Hematopoietic multipotent progenitor cell treated with erythropoietin and hydrocortisone succinate and interleukin-3 and kit ligand, for 4 days (in vitro differentiated cells): ENCODE data around the gene SFXN3.
"Not testable (repeated sequence)": the region's sequence is repeated elsewhere in the genome, so short reads cannot be mapped to it uniquely, and the experiment has no call there.

Source experiments
- DNase-seq: peaks from one replicate; pipeline ENCODE4 v3.0.0-alpha.2; 2015

The SFXN3 gene

DNA sequence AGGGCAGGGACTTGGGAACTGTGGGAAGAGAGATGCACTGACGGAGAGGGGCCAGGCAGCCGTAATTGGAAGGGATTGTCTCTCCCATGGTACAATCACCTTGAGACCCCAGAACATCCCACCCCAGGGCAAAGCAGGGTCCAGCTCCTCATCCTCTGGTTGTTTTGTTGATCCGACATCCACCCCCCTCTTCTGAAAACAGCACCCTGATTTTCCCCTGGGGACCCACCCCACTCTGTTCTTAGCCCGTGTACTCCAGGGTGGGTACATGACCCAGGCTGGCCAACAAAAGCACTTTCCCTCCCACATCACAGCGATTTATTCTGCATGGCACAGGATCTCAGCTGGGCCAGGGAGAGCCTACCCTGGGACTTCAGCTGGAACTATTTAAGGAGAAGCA lies 14.2 kb upstream of the SFXN3 start:
- DNase-seq = no peak

DNA sequence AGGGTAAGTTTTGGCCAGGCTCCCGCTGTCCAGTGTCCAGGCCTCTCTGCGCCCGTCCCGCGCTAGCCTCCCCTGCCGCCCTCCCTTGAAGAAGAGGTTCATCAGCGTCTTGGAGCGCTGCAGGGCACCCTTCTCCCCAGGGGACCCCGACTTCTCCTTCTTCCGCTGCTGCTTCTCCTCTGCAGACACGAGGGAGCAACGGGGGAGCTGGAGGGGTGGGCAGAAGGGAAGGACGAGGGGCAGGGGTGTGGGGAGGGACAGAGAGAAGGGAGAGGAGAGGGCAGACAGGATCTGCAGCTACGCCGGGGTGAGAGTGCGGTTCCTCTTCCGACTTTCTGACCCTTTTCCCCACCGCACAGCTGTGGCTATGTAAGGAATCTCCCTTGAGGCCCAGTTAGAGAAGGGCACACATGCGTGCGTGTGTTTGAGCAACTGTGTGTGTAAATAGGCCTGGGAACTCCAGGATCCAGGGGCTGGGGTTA lies 12.9 kb upstream of the SFXN3 start:
- DNase-seq = no peak

DNA sequence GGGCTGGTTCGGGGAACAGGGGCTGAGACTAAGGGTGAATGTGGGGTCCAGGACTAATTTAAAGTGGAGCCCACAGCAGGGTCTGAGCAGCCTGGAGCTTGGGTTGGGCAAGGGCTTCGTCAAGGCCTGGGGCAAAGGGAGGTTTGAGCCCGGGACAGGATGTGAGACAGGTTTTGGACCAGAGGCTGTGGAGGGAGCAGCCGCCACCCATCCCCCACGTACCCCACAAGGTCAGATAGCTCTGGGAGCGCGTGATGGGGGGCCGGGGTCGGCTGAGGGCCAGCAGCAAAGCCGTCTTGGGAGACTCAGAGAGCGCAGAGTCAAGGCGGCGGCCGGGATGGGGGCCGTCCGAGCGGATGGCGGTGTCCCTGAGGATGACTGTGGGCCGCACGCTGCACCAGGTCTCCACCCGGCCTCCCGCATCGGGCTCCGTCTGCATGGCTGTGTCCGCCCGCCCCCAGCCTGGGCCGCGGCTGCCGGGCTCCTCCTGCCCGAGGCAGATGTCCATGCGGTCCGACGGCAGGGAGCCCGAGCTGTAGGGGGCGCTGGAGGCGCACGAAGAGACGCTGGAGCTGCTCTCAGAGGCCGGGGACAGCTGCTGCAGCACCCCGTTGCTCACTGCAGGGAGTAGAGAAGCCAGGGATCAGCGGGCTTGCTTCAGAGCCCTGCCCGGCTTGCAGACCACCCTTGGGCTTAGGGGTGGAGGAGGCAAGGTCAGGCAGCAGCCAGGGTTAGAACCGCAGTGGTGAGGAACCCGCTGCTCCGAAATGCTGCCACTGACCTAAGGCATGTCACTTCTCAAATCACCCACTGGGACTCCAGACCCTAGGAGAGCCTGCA lies 12.2 kb upstream of the SFXN3 start:
- peak; percentile 93 for DNase-seq

DNA sequence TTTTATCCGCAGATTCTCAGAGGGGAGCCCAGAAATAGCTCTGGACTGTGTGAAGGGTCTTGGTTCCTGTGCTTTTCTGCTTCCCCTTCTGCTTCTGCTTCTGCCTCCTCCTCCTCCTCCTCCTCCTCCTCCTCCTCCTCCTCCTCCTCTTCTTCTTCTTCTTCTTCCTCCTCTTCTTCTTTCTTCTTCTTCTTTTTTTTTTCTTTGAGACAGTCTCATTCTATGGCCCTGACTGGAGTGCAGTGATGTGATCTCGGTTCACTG lies 11.7 kb upstream of the SFXN3 start:
- no peak for DNase-seq

DNA sequence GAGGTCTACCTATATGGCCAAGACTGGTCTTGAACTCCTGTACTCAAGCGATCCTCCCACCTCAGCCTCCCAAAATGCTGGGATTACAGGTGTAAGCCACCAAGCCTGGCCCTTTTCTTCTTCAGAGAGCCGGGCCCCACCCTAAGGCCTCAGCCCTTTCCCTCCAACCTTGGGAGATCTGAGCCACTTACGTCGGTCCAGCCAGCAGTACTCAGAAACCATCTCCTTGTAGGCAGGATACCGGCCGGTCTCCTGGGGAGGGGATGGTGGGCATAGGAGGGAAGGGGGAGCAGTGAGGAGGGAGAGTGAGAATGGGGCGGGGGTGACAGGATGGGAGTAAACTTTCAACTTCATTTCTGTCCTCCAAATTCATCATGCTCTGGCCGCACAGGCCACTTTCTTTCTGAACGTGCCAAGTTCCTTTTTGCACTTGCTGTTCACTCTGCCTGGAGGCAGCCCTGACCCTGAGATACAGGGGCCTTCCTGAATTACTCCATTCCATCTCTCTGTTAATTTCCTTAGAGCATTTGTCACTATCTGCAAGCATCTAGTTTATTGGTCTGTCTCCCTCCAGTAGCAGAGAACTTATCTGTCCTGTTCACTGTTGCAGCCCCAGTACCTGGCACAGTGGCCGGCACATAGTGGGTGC lies 10.5 kb upstream of the SFXN3 start:
- DNase-seq = no peak

DNA sequence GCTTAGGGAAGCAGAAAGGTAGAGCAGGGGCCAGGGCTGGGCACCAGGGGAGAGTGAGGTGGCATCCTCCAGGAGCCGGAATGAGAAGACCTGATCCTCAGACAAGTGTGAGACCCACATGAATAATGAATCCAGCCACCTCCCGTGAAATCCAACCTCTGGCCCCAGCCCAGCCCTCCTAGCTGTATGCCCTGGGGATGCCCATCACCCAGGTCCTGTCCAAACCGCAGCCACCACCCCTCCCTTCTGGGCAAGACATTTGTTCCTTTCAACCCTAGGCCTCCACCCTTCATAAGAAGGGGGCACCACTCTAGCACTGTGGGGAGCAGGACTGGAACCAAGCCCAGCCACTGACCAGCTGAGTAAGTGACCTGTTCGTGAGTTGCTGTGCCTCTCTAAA lies 9.8 kb upstream of the SFXN3 start:
- no peak for DNase-seq

DNA sequence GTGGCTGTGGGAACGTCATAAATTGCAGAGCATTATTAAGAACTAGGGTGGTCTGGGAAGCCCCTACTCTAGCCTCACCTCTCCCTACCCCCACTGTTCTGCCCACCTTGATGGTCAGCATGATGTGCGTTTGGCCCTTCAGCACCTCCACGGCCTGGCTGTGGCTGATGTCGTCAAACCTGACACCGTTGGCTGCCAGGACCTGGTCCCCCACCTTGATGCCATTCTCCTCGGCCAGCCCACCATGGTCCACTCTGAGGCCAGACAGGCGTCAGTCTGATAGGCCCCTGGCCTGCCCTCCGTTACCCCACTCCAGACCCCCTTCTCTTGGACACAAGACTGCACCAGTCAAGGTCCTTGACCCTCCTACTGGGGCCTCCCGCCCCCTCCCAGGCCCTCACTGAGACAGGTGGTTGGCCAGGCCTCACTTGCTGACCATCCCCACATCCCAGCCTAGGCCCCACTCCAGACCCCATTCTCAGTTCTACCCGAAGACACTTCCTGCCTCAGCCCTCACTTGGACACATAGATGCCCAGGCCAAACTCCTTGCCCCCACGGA lies 9.3 kb upstream of the SFXN3 start:
- DNase-seq = no peak

DNA sequence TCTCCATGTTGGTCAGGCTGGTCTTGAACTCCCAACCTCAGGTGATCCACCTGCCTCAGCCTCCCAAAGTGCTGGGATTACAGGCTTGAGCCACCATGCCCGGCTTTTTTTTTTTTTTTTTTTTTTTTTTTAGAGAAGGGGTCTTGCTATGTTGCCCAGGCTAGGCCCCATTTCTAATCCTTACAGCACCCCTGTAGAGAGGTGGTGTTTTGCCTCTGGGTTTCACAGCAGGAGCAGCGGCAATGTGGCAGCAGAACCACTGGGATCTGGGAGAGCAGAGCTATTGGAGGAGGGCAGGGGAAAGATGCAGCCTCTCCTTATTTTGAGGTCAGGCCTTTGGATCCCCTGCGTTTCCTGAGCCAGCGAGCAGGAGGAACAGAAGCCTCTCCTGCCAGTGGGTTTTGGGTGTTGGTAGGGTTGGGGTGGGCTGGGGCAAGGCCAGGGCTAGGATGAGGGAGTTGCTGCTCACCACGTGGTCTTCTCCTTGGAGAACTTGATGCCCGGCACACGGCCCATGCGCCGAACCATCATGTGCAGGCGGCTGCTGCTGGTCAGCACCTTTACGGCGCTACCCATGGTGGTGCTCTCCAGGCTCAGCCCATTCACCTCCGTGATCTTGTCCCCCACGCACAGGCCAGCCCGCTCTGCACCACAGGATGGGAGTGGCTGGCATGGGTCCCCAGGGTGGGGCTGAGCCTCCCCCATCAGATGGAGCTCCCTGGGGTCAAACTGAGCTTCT lies 7.9 kb upstream of the SFXN3 start:
- no peak for DNase-seq

DNA sequence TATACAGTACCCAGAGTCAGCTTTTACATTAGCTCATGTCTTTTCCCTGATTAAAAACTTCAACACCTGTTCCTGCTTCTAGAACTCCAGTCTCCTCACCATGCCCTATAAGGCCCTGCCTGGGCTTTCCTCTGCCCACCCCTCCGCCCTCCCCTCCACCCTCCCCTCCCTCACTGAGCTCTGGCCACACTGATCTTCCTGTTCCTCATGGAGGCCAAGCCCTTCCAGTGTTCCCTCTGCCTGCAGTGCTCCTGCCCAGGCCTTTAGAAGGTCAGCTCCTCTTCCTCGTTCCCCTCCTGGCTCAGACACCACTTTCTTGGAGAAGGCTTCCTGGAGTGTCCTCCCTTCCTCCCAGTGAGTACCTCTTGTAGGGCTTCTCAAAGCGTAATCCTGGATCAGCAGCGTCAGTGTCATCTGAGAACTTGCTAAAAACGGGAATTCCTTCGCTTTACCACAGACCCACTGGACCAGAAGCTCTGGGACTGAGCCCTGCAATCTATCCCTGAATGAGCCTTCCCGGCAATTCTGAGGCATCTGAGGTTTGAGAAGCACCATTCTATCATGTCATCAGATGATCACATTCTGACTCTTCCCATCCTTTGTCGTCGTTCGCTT lies 3.8 kb upstream of the SFXN3 start:
- no peak for DNase-seq

DNA sequence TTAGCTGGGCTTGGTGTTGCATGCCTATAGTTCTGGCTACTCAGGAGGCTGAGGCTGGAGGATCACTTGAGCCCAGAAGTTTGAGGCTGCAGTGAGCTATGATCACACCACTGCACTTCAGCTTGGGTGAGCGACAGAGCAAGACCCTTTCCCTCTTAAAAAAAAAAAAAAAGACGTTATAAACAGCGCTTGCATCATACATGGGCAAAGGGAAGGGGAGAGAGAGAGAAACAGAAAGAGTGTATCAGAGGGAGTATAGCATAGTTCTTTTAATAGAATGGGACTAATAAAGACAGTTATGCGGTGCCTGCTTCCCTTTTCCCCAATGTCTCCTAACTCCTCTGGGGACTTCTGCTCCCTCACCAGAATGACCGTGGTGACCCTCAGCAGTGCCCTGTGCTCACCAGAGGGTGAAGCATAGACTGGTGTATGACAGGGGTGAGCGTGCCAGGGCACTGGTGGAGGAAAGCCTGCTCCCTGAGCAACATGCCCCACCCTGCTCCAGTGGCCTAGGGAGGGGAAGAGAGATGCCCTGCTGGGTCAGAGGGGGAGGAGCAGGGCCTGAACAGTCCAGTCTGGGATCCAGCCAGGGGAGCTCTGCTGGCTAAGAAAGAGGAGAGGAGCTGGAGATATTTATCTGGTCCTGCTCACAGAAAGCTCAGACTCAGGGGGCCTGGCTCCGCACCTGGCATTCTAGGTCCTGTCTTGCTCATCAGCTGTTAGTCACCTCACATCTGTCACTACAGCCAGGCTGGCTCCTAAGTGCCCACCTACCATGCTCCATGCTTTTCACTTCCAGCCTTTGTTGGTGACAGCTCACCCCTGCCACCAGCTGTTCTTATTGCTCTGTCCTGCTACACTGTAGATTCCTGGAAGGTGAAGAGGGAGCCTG lies 2.3 kb upstream of the SFXN3 start:
- DNase-seq = no peak

DNA sequence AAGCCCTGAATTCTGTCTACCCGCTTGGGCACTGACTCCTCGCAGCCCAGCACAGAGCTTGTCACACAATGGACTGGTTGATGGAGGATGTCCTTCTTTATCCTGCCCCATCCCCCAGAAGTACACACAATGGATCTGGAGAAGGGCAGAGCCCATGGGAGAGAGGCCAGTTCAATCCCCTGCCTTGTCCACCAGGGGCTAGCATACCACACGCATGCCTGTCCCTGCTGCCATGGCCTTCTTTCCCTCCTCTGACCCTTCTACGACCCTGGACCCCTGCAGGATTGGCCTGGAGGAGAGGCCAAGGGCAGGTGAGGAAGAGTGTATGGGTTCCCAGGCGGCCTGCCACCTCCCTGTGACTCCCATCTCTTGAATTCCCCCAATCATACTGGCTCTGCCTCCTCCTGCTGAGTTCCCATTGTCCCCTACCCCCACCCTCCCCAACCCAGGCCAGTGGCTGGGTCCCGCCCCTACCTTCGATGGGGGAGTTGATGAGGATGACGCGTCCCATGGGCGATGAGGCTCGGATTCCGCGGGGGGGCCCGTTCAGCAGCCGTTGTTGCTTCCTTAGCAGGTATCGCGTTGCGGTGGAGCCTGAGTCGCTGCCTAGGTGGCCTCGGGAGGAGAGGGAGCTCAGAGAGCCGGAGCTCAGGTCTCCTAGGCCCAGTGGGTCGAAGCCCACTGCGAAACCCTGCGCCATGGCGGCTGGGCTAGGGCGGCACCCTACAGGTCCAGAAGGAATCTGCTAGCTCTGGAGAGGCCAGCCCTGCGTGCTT lies 1.3 kb upstream of the SFXN3 start:
- DNase-seq = no peak

DNA sequence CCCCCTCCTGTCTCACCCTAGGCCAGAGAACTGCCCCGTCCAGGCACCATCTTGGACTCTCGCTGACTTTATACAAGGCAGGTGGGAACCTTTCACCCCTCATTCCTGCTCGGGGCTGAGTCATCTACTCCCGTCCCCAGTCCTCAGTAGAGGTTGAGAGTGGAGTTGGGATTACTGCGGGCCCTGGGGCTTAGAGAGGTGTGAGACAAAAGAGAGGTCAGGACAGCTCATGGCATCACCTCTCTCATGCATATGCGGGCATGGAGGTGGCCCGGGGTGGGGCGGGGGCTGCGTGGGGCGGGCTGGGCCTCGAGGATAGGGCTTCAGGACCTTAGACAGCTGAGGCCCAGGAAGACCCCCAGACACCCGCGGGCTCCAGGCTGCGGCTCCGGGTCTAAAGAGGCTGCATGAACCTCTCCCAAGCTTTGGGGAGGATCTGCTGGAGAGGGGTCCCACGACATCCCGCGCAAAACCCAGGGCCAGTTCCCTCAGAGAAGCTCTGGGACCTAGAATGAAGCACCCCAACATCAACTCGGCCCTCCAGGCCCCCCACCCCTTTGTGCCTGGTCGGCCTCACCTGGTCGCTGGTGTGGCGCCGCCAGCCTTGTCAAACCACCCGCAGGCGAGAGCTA lies 422 bp upstream of the SFXN3 start:
- no peak for DNase-seq

DNA sequence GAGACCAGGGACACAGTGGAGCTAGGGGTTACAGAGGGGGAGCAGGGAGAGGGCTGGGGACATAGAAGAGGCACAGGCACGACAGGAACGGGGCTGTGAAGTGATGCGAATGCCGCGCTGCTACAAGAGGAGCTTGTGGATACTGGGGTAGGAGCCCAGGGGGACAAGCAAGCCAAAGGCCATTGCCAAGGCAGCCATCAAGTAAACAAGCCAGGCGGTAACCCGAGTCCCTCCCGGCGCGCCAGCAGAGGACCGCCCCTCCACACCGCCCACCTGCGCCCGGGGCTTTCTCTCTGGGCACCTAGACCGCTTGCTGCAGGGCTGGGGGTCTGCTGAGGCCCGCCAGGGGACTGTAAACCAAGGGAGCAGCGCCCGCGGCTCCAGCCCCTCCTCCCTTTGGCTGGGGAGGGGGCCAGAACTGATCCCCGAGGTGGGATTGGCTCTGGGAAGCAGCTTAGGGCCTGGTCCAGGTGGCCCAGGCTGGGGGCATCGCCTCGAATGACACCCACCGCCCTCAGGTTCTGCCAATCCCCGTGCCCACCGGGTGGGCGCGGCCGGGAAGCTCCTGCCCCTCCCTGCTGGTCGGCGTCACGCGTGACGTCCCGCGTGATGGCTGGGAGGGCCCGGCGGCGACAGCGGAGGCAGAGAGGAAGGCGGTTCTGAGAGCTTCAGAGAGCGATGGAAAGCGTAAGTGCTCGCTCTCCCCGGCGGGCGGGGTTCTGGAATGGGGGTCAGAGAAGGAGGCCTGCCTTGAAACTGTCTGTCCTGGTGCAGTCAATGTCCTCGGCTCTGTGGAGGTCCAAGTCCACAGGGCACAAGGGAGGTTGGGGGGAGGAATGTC lies 982 bp downstream of the SFXN3 start:
- DNase-seq = peak; percentile 80

DNA sequence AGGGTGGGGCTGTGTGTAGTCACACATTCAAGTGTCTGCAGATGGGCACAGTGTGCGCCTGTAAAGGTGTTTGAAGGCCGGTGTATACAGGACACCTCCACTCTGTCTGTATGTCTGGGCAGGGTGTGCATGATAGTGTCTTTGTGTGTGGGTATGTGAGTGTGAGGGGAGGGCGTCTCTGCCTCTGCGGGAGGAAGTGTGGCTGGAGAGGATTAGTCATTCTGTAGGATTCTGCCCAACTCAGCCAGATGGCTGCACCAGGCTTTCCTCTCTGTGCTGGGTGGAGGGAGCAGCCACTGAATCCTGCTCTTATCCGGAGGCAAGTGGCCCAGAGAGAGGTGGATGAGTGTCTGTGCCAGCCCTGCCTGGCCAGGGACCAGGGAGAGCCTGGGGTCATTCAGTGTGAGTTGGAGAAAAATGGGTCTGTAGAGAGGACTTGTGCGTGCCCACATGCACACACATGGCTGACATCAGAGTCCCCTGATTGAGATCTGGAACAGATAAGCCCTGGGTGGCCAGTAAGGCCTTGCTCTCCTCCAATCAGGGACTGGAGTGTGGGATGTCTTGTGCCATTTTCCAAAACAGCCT lies 1.7 kb downstream of the SFXN3 start:
- peak; percentile 93 for DNase-seq

DNA sequence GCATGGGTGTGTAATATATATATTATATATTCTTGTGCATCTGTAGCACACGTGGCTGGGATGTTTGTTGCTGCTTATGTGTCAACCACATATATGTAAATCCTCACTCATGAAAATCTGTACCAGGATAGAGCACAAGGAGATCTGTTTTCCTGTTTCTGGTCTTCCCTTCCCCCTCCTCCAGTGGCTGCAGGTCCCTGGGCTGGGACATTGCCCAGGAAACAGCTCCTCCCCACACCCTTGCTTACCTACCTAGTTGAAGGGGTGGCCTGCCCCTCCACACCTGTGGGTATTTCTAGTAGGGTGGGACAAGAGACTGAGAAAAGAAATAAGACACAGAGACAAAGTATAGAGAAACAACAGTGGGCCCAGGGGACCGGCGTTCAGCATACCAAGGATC lies 2.2 kb downstream of the SFXN3 start:
- DNase-seq = no peak

DNA sequence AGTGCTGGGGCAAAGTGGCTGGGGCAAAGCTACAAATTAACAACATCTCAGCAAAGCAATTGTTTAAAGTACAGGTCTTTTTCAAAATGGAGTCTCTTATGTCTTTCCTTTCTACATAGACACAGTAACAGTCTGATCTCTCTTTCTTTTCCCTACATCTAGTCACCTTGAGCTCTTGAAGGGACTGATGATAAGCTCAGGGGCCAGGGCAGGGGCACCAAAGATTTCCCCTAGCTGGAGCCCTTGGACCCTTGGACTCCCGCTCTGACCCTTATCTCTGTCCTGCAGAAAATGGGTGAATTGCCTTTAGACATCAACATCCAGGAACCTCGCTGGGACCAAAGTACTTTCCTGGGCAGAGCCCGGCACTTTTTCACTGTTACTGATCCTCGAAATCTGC lies 3.4 kb downstream of the SFXN3 start:
- not testable (repeated sequence) for DNase-seq

DNA sequence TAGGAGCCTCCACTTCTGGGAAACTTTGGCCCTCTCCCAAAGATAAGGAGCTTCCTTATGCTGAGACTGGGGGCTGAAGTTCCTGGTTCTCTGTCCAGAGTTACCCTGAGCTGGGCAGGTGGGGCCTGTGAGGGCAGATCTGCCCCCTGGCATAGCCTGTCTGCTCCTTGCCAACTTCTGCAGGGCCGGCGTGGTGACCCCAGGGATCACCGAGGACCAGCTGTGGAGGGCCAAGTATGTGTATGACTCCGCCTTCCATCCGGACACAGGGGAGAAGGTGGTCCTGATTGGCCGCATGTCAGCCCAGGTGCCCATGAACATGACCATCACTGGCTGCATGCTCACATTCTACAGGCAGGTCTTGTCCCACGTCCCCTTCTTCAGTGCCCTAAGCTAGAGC lies 4.3 kb downstream of the SFXN3 start:
- no peak for DNase-seq

DNA sequence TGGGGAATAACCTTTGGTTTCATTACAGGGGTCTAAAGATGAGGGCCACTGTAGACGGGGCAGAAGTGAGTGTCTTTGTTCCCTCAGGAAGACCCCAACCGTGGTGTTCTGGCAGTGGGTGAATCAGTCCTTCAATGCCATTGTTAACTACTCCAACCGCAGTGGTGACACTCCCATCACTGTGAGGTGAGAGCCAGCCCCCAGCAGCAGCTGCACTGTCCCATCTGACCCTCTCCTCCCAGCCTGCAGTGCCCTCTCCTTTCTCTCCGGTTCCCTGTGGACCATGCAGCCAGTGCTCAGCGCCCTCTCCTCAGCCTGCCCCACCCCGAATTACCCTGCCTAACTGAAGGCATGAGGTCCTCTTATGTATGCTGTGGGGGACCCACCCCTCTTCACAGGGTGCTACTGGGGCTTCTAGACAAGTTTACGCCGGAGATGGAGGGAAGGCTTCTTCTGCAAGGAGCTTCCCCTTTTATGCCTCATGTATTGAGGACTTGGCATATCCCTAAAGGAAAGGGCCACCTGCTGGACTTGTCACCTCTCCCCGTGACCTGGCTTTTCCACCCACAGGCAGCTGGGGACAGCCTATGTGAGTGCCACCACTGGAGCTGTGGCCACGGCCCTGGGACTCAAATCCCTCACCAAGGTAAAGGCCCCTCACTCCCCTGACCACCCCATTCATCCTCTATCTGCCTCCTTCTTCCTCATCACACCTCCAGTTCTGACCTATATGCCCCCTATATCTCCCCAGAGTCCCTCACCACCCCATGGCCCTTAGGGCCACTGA lies 5.1 kb downstream of the SFXN3 start:
- DNase-seq = no peak

DNA sequence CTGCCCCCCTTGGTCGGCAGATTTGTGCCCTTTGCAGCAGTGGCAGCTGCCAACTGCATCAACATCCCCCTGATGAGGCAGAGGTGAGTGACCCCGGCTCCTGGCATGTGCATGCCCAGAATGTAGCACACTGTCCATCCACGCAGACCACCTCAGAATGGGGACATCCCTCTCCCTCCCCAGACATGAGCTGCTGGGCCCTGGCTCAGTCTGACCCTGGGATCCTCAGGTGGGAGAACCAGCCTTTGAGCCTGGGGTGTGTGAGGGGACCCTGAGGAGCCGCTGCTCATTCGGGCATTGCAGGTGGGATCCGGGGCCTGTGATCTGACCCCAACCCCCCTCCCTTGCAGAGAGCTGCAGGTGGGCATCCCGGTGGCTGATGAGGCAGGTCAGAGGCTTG lies 5.7 kb downstream of the SFXN3 start:
- no peak for DNase-seq
